ENCODE measurements around the gene TMEM131.
"Not testable (repeated sequence)": the region's sequence is repeated elsewhere in the genome, so short reads cannot be mapped to it uniquely, and the experiment has no call there.

TMEM131 gene

GRCh38 chr2:97931118-97931857, 64.5 kb downstream of the TMEM131 start:
- peak overlapping the region; percentile 74 for H3K27ac Mint-ChIP-seq
- H3K27me3 Mint-ChIP-seq = no peaks in the 10 kb centered on the region
- peak; percentile 71 for ATAC-seq
- peak overlapping the region; percentile 52 for H3K4me3 Mint-ChIP-seq
- no peaks in the 10 kb centered on the region for H3K9me3 Mint-ChIP-seq
- peaks cover 89% of the 10 kb centered on the region for H3K4me1 Mint-ChIP-seq
- H3K36me3 Mint-ChIP-seq = peaks cover 18% of the 10 kb centered on the region

GRCh38 chr2:97928591-97928990, 67.2 kb downstream of the TMEM131 start:
- H3K9me3 Mint-ChIP-seq = no peaks in the 10 kb centered on the region
- H3K27ac Mint-ChIP-seq = peak overlapping the region; percentile 74
- ATAC-seq = no peak
- H3K27me3 Mint-ChIP-seq = no peaks in the 10 kb centered on the region
- H3K36me3 Mint-ChIP-seq = peaks cover 29% of the 10 kb centered on the region
- no peak overlapping the region for H3K4me3 Mint-ChIP-seq
- H3K4me1 Mint-ChIP-seq = peaks cover 62% of the 10 kb centered on the region

GRCh38 chr2:97926946-97927345, 68.8 kb downstream of the TMEM131 start:
- ATAC-seq = no peak
- H3K9me3 Mint-ChIP-seq = no peaks in the 10 kb centered on the region
- no peaks in the 10 kb centered on the region for H3K27me3 Mint-ChIP-seq
- H3K4me1 Mint-ChIP-seq = peaks cover 56% of the 10 kb centered on the region
- peak overlapping the region; percentile 22 for H3K27ac Mint-ChIP-seq
- peaks cover 38% of the 10 kb centered on the region for H3K36me3 Mint-ChIP-seq
- H3K4me3 Mint-ChIP-seq = no peak overlapping the region

GRCh38 chr2:97924194-97924593, 71.6 kb downstream of the TMEM131 start:
- no peak for ATAC-seq
- H3K36me3 Mint-ChIP-seq = peaks cover 59% of the 10 kb centered on the region
- H3K4me1 Mint-ChIP-seq = peaks cover 39% of the 10 kb centered on the region
- no peak overlapping the region for H3K27ac Mint-ChIP-seq
- no peaks in the 10 kb centered on the region for H3K9me3 Mint-ChIP-seq
- no peaks in the 10 kb centered on the region for H3K27me3 Mint-ChIP-seq
- H3K4me3 Mint-ChIP-seq = no peak overlapping the region

- ATAC-seq = no peak
- H3K9me3 Mint-ChIP-seq = no peaks in the 10 kb centered on the region
- peaks cover 66% of the 10 kb centered on the region for H3K36me3 Mint-ChIP-seq
- no peaks in the 10 kb centered on the region for H3K27me3 Mint-ChIP-seq
- no peak overlapping the region for H3K4me3 Mint-ChIP-seq
- H3K4me1 Mint-ChIP-seq = peaks cover 41% of the 10 kb centered on the region
- no peak overlapping the region for H3K27ac Mint-ChIP-seq
Observed at GRCh38 chr2:97919858-97920257, 75.9 kb downstream of the TMEM131 start.

- H3K36me3 Mint-ChIP-seq = peaks cover 67% of the 10 kb centered on the region
- ATAC-seq = no peak
- H3K4me1 Mint-ChIP-seq = peaks cover 51% of the 10 kb centered on the region
Observed at GRCh38 chr2:97918818-97919217, 76.9 kb downstream of the TMEM131 start.

GRCh38 chr2:97917668-97918067, 78.1 kb downstream of the TMEM131 start:
- not testable (repeated sequence) for H3K9me3 Mint-ChIP-seq, H3K27me3 Mint-ChIP-seq, ATAC-seq, H3K4me3 Mint-ChIP-seq, H3K27ac Mint-ChIP-seq
- Mint-ChIP-seq H3K36me3 (peaks cover 62% of the 10 kb centered on the region), H3K4me1 (peaks cover 60% of the 10 kb centered on the region)

More at GRCh38 chr2:97918818-97919217, 76.9 kb downstream of the TMEM131 start:
- no peaks in the 10 kb centered on the region for H3K9me3 Mint-ChIP-seq
- H3K4me3 Mint-ChIP-seq = no peak overlapping the region
- no peaks in the 10 kb centered on the region for H3K27me3 Mint-ChIP-seq
- no peak overlapping the region for H3K27ac Mint-ChIP-seq

GRCh38 chr2:97914691-97915213, 81.0 kb downstream of the TMEM131 start:
- Mint-ChIP-seq H3K27ac (peak overlapping the region; percentile 32), H3K4me3 (no peak overlapping the region), H3K9me3 (no peaks in the 10 kb centered on the region), H3K4me1 (peaks cover 69% of the 10 kb centered on the region), H3K36me3 (peaks cover 42% of the 10 kb centered on the region), H3K27me3 (no peaks in the 10 kb centered on the region)
- ATAC-seq = no peak

- peaks cover 78% of the 10 kb centered on the region for H3K4me1 Mint-ChIP-seq
- no peak for ATAC-seq
- no peaks in the 10 kb centered on the region for H3K9me3 Mint-ChIP-seq
- H3K27ac Mint-ChIP-seq = peak overlapping the region; percentile 32
- H3K36me3 Mint-ChIP-seq = peaks cover 50% of the 10 kb centered on the region
- H3K27me3 Mint-ChIP-seq = no peaks in the 10 kb centered on the region
- no peak overlapping the region for H3K4me3 Mint-ChIP-seq
Observed at GRCh38 chr2:97913846-97914245, 81.9 kb downstream of the TMEM131 start.

GRCh38 chr2:97911922-97912575, 83.7 kb downstream of the TMEM131 start:
- Mint-ChIP-seq H3K36me3 (peaks cover 39% of the 10 kb centered on the region), H3K4me3 (peak overlapping the region; percentile 40)
- no peak for ATAC-seq

GRCh38 chr2:97911206-97911921, 84.4 kb downstream of the TMEM131 start:
- H3K27me3 Mint-ChIP-seq = no peaks in the 10 kb centered on the region
- H3K4me1 Mint-ChIP-seq = peaks cover 90% of the 10 kb centered on the region
- ATAC-seq = peak; percentile 90
- H3K4me3 Mint-ChIP-seq = peak overlapping the region; percentile 40
- H3K9me3 Mint-ChIP-seq = no peaks in the 10 kb centered on the region
- peak overlapping the region; percentile 79 for H3K27ac Mint-ChIP-seq
- H3K36me3 Mint-ChIP-seq = peaks cover 46% of the 10 kb centered on the region

More at GRCh38 chr2:97911922-97912575, 83.7 kb downstream of the TMEM131 start:
- H3K27me3 Mint-ChIP-seq = no peaks in the 10 kb centered on the region
- no peaks in the 10 kb centered on the region for H3K9me3 Mint-ChIP-seq
- H3K27ac Mint-ChIP-seq = peak overlapping the region; percentile 79
- peaks cover 83% of the 10 kb centered on the region for H3K4me1 Mint-ChIP-seq

GRCh38 chr2:97910403-97911205, 85.1 kb downstream of the TMEM131 start:
- peak overlapping the region; percentile 79 for H3K27ac Mint-ChIP-seq
- peaks cover 88% of the 10 kb centered on the region for H3K4me1 Mint-ChIP-seq
- H3K4me3 Mint-ChIP-seq = no peak overlapping the region
- ATAC-seq = no peak
- H3K27me3 Mint-ChIP-seq = no peaks in the 10 kb centered on the region
- no peaks in the 10 kb centered on the region for H3K9me3 Mint-ChIP-seq
- peaks cover 51% of the 10 kb centered on the region for H3K36me3 Mint-ChIP-seq

GRCh38 chr2:97908208-97908676, 87.5 kb downstream of the TMEM131 start:
- H3K9me3 Mint-ChIP-seq = no peaks in the 10 kb centered on the region

GRCh38 chr2:97907369-97908100, 88.2 kb downstream of the TMEM131 start:
- no peaks in the 10 kb centered on the region for H3K27me3 Mint-ChIP-seq
- peak; percentile 54 for ATAC-seq

More at GRCh38 chr2:97908208-97908676, 87.5 kb downstream of the TMEM131 start:
- Mint-ChIP-seq H3K36me3 (peaks cover 51% of the 10 kb centered on the region), H3K27ac (peak overlapping the region; percentile 58), H3K4me1 (peaks cover 79% of the 10 kb centered on the region), H3K4me3 (peak overlapping the region; percentile 45), H3K27me3 (no peaks in the 10 kb centered on the region)
- peak; percentile 63 for ATAC-seq

More at GRCh38 chr2:97907369-97908100, 88.2 kb downstream of the TMEM131 start:
- H3K4me3 Mint-ChIP-seq = peak overlapping the region; percentile 45
- no peaks in the 10 kb centered on the region for H3K9me3 Mint-ChIP-seq
- peaks cover 58% of the 10 kb centered on the region for H3K36me3 Mint-ChIP-seq
- peak overlapping the region; percentile 58 for H3K27ac Mint-ChIP-seq
- H3K4me1 Mint-ChIP-seq = peaks cover 72% of the 10 kb centered on the region

Data from stimulated activated memory B cell treated with anti-CD40 and anti-IgM and Interleukin-4, amounts not matched to agents 10 μg/mL and 1 μg/mL and 100 μg/mL, for 72 hours (primary cell).